H9 (cell line): ENCODE measurements around the gene CCL19. TPM values are rescaled to one million over a fixed set of nuclear protein-coding genes. Genes with fewer than 3 reads are reported as not detected.
A peak's percentile ranks its signal among the peaks of the same experiment; 100 is the strongest.

ENCODE experiments used
- DNase-seq: peaks from one replicate; pipeline ENCODE4 v3.0.0-alpha.2; 2017
- H2AFZ ChIP-seq: one replicate; pipeline ENCODE4 v1.6.1; 2013; ENCODE audit warnings: mild to moderate bottlenecking, low read length, control low read depth, moderate library complexity
- H2AK5ac ChIP-seq: 2 replicates; pipeline ENCODE4 v1.6.1; 2013; ENCODE audit warnings: low read length, control low read depth, mixed read lengths; ENCODE audit not compliant: insufficient read length
- H2BK120ac ChIP-seq: one replicate; pipeline ENCODE4 v1.6.1; 2013; ENCODE audit warnings: low read depth, mild to moderate bottlenecking, low read length, control low read depth, inconsistent platforms; ENCODE audit not compliant: poor library complexity, severe bottlenecking
- H2BK12ac ChIP-seq: 2 replicates; pipeline ENCODE4 v1.6.1; 2013; ENCODE audit warnings: low read length, control low read depth, mixed read lengths, low read depth; ENCODE audit not compliant: insufficient read length
- H2BK15ac ChIP-seq: 2 replicates; pipeline ENCODE4 v1.6.1; 2013; ENCODE audit warnings: low read depth, low read length, control low read depth
- H2BK20ac ChIP-seq: one replicate; pipeline ENCODE4 v1.6.1; 2013; ENCODE audit warnings: low read depth, mild to moderate bottlenecking, low read length, control low read depth, inconsistent platforms; ENCODE audit not compliant: poor library complexity, severe bottlenecking
- H2BK5ac ChIP-seq: 2 replicates; pipeline ENCODE4 v1.6.1; 2013; ENCODE audit warnings: low read length, control low read depth, mixed read lengths; ENCODE audit not compliant: insufficient read length
- H3K14ac ChIP-seq: 2 replicates; pipeline ENCODE4 v1.6.1; 2013; ENCODE audit warnings: low read length, control low read depth; ENCODE audit not compliant: insufficient read depth
- H3K18ac ChIP-seq: 2 replicates; pipeline ENCODE4 v1.6.1; 2013; ENCODE audit warnings: low read depth, mild to moderate bottlenecking, mixed read lengths, low read length, control low read depth; ENCODE audit not compliant: insufficient read length
- H3K23ac ChIP-seq: 2 replicates; pipeline ENCODE4 v1.6.1; 2013; ENCODE audit warnings: low read length, control low read depth, mixed read lengths, low read depth; ENCODE audit not compliant: insufficient read length
- H3K23me2 ChIP-seq: 2 replicates; pipeline ENCODE4 v1.6.1; 2013; ENCODE audit warnings: low read depth, mild to moderate bottlenecking, mixed read lengths, low read length, control low read depth; ENCODE audit not compliant: insufficient read length, poor library complexity, severe bottlenecking
- H3K27ac ChIP-seq: 2 replicates; pipeline ENCODE4 v1.5.1; 2013; ENCODE audit warnings: low read length, control low read depth, mixed read lengths, low read depth; ENCODE audit not compliant: insufficient read length
- H3K27me3 ChIP-seq: 2 replicates; pipeline ENCODE4 v1.6.1; 2013; ENCODE audit warnings: low read length, control low read depth, inconsistent platforms; ENCODE audit not compliant: insufficient read depth
- H3K4ac ChIP-seq: 2 replicates; pipeline ENCODE4 v1.6.1; 2013; ENCODE audit warnings: low read depth, mild to moderate bottlenecking, control low read depth, inconsistent platforms, low read length, moderate library complexity
- H3K4me1 ChIP-seq: 2 replicates; pipeline ENCODE4 v1.6.1; 2013; ENCODE audit warnings: low read length, control low read depth, inconsistent platforms; ENCODE audit not compliant: insufficient read depth
- H3K4me2 ChIP-seq: 2 replicates; pipeline ENCODE4 v1.6.1; 2013; ENCODE audit warnings: low read length, control low read depth, mixed read lengths; ENCODE audit not compliant: insufficient read length, insufficient read depth
- H3K56ac ChIP-seq: 2 replicates; pipeline ENCODE4 v1.6.1; 2013; ENCODE audit warnings: low read depth, mild to moderate bottlenecking, mixed read lengths, low read length, control low read depth; ENCODE audit not compliant: insufficient read length
- H3K79me1 ChIP-seq: 2 replicates; pipeline ENCODE4 v1.6.1; 2013; ENCODE audit warnings: low read depth, mild to moderate bottlenecking, moderate library complexity, low read length, control low read depth, inconsistent platforms; ENCODE audit not compliant: insufficient read depth, poor library complexity, severe bottlenecking
- H3K79me2 ChIP-seq: 2 replicates; pipeline ENCODE4 v1.6.1; 2013; ENCODE audit warnings: low read length, control low read depth, inconsistent platforms; ENCODE audit not compliant: insufficient read depth
- H3K9ac ChIP-seq: 2 replicates; pipeline ENCODE4 v1.6.1; 2013; ENCODE audit warnings: low read length, control low read depth, mixed read lengths; ENCODE audit not compliant: insufficient read length; ENCODE audit errors: extremely low read depth
- H3K9me3 ChIP-seq: one replicate; pipeline ENCODE4 v1.6.1; 2013; ENCODE audit warnings: low read depth, low read length, inconsistent platforms; ENCODE audit not compliant: control insufficient read depth
- H3T11ph ChIP-seq: one replicate; pipeline ENCODE4 v1.6.1; 2013; ENCODE audit warnings: mild to moderate bottlenecking, low read length, control low read depth, inconsistent platforms
- H4K20me1 ChIP-seq: one replicate; pipeline ENCODE4 v1.6.1; 2013; ENCODE audit not compliant: control insufficient read depth, insufficient read length, insufficient read depth
- H4K5ac ChIP-seq: 2 replicates; pipeline ENCODE4 v1.6.1; 2013; ENCODE audit warnings: low read depth, mild to moderate bottlenecking, mixed read lengths, low read length, control low read depth; ENCODE audit not compliant: insufficient read length
- H4K8ac ChIP-seq: replicated peaks from 2 replicates; pipeline ENCODE4 v1.6.1; 2013; ENCODE audit warnings: low read length, control low read depth, mixed read lengths, low read depth; ENCODE audit not compliant: insufficient read length
- H4K91ac ChIP-seq: 2 replicates; pipeline ENCODE4 v1.6.1; 2013; ENCODE audit warnings: low read depth, mild to moderate bottlenecking, moderate library complexity, mixed read lengths, low read length, control low read depth; ENCODE audit not compliant: insufficient read length
- H3K27ac Mint-ChIP-seq, 3 experiments: 2 replicates in 2 of 3; 3 replicates in 1 of 3; pipeline ENCODE4 v1.8.0; 2020 to 2021; ENCODE audit warnings: mixed read lengths in 3 of 3, mild to moderate bottlenecking in 1 of 3, moderate library complexity in 1 of 3
- H3K27me3 Mint-ChIP-seq: 2 replicates; pipeline ENCODE4 v1.8.0; 2021; ENCODE audit warnings: low read depth, mild to moderate bottlenecking, moderate library complexity, mixed read lengths
- H3K36me3 Mint-ChIP-seq, 3 experiments: 2 replicates in 2 of 3; 3 replicates in 1 of 3; pipeline ENCODE4 v1.8.0; 2020 to 2021; ENCODE audit warnings: low read depth in 3 of 3, mixed read lengths in 3 of 3; ENCODE audit not compliant: insufficient read depth in 1 of 3
- H3K4me1 Mint-ChIP-seq, 2 experiments: 2 replicates each; pipeline ENCODE4 v1.8.0; 2020; ENCODE audit warnings: mixed read lengths in 2 of 2
- H3K4me3 Mint-ChIP-seq, 2 experiments: 2 replicates in 1 of 2; 3 replicates in 1 of 2; pipeline ENCODE4 v1.8.0; 2020 to 2021; ENCODE audit warnings: mild to moderate bottlenecking in 2 of 2, mixed read lengths in 2 of 2, moderate library complexity in 1 of 2
- H3K9me3 Mint-ChIP-seq, 2 experiments: 2 replicates in 1 of 2; 3 replicates in 1 of 2; pipeline ENCODE4 v1.8.0; 2020; ENCODE audit warnings: mild to moderate bottlenecking in 2 of 2, mixed read lengths in 2 of 2, moderate library complexity in 1 of 2
- CTCF ChIP-seq: fragments of 200-600 bp; sonication (generic); conservative IDR thresholded peaks from 3 replicates; pipeline ENCODE4 v1.8.0; 2021; ENCODE audit warnings: antibody characterized with exemption, mild to moderate bottlenecking
- WGBS: extraction: QIAGEN DNeasy Blood & Tissue Kit; methylation state at CpG from one replicate; pipeline ENCODE4 v1.1.7; 2013; ENCODE audit warnings: missing lambda C conversion rate, low lambda C conversion rate, mixed read lengths; ENCODE audit not compliant: insufficient read length; ENCODE audit errors: extremely low coverage; 5-methylcytosine and 5-hydroxymethylcytosine counted together
- total RNA-seq: library from RNA; stranded (reverse); gene quantifications from 2 replicates; pipeline ENCODE4 v1.2.1, GENCODE V29; 2021

Gene CCL19
- total RNA-seq, 1 experiment from 2014 or later, result not detected

DNA sequence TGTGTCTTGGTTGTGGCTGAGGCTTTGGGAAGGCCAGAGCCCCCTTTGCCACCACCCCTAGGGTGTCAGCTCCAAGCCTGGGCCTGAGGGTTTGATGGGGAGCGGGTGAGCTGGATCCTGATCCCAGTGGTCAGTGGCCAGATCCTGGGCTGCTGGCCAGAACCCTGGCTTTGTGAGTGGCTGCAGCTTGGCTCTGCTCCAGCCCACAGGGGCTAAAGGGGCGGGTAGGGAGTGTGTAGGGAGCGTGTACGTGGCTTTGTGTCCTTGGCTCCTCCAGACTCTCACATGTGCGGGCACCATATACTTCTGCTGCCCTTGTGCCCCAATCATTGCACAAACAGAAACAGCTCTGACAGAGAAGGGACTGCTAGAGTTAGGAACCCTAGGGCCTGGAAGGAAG is 40.3 kb downstream of the CCL19 start:
- peaks cover 16 to 28% (median 24%) of the 10 kb centered on the region in 3 experiments; a peak in 6 of 7 replicates for H3K36me3 Mint-ChIP-seq
- Histone ChIP-seq H3K79me2 (peaks cover 2% of the 10 kb centered on the region; the same call in 1 of the 2 replicates), H3K23me2 (peaks cover 16% of the 10 kb centered on the region), H4K5ac (no peak overlapping the region), H3K9ac (no peak overlapping the region), H2BK5ac (no peak overlapping the region), H2BK20ac (no peak overlapping the region), H3T11ph (no peak overlapping the region), H4K8ac (no peak overlapping the region), H4K91ac (no peak overlapping the region), H3K56ac (no peak overlapping the region), H3K9me3 (no peaks in the 10 kb centered on the region), H2BK12ac (no peak overlapping the region), H2AFZ (no peak overlapping the region), H2AK5ac (no peak overlapping the region), H3K4me2 (no peak overlapping the region), H3K4me1 (peaks cover 12% of the 10 kb centered on the region; the same call in 1 of the 2 replicates), H4K20me1 (peaks cover 3% of the 10 kb centered on the region), H3K27ac (no peak overlapping the region), H2BK120ac (no peak overlapping the region), H3K23ac (no peak overlapping the region), H3K4ac (no peak overlapping the region), H3K27me3 (no peaks in the 10 kb centered on the region), H3K18ac (no peak overlapping the region), H2BK15ac (no peak overlapping the region), H3K14ac (no peak overlapping the region), H3K79me1 (no peaks in the 10 kb centered on the region)
- no CpG with 5 or more reads among the region's 5 CpGs for WGBS
- no peak overlapping the region; a peak in 1 of 5 replicates for H3K4me3 Mint-ChIP-seq
- H3K27ac Mint-ChIP-seq, result peak overlapping the region in 1 of 3 experiments; percentile 49; a peak in 1 of 7 replicates
- H3K4me1 Mint-ChIP-seq, result peaks cover 46 to 58% of the 10 kb centered on the region in 2 experiments
- TF ChIP-seq CTCF, result no peak
- DNase-seq, result no peak
- H3K27me3 Mint-ChIP-seq, result peaks cover 2% of the 10 kb centered on the region
- no peaks in the 10 kb centered on the region for H3K9me3 Mint-ChIP-seq
